Measurements from ENCODE around the gene TDRD3.

DNA sequence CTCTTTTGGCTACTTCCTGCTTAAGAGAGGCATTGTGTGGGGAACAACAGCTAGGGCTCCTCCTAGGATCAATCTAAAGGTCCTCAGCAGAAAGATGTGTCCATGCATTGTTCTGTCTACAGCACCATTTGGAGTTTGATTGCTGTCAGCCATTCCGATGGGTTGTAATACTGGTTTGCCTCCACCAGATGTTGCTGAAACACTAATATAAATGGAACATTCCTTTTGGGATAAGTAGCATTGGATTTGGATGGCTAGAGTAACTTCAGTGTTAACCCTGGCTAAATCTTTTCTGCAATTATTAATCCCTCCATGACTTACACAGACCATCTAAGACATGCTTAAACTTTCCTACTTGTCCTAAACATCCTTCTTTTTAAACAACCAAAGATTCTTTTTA, 104.2 kb downstream of the TDRD3 start:
- TF ChIP-seq, protein P1, sequence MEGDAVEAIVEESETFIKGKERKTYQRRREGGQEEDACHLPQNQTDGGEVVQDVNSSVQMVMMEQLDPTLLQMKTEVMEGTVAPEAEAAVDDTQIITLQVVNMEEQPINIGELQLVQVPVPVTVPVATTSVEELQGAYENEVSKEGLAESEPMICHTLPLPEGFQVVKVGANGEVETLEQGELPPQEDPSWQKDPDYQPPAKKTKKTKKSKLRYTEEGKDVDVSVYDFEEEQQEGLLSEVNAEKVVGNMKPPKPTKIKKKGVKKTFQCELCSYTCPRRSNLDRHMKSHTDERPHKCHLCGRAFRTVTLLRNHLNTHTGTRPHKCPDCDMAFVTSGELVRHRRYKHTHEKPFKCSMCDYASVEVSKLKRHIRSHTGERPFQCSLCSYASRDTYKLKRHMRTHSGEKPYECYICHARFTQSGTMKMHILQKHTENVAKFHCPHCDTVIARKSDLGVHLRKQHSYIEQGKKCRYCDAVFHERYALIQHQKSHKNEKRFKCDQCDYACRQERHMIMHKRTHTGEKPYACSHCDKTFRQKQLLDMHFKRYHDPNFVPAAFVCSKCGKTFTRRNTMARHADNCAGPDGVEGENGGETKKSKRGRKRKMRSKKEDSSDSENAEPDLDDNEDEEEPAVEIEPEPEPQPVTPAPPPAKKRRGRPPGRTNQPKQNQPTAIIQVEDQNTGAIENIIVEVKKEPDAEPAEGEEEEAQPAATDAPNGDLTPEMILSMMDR (IDR thresholded peaks at IDR 0.05), result no peak
- TF ChIP-seq POLR2A (IDR thresholded peaks at IDR 0.05), result no peak
